HG03521 (cell line): ENCODE data around the gene HOXC11.

Source experiments
- ATAC-seq: cut with Tn5 transposase; IDR thresholded peaks from one replicate; pipeline ENCODE4 v1.9.1; 2021; ENCODE audit warnings: mild to moderate bottlenecking, moderate library complexity; ENCODE audit not compliant: unreplicated experiment

Gene HOXC11

DNA sequence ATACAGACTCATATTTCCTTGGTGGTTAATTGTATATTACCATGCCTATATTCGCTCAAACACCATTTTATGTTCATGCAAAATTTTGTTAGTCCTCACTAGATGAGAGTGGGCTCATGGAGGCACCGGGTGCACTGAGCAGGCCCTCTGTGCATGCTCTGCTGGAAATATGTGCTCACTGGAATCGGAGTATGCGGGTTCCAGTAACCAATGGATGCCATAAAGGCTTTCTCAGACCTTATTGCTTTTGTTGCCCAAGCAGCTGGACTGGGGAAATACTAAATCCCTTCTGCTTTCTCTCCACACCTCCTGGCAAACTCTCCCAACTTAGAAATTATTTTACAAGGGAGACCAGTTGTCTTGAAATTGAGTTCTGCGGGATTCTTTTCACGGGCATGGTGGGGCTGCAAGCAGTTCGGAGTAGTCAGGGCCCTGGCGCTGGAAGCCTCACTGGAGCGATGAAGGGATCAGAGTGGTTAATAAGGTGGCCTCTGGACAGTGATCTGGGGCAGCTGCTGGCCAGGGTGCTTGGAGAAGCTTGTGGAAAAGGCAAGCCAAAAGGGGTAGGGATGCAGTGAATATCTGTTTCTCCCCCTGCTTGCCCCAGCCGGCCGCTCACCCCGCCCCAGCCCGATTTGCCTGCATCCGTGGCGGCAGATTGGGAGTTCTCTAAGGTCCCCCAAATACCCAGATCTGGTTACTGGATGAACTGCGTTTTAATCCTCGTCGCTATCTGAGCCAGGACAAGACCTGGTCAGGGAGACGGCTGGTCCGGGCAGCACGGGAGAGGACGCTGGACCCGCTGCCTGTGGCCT is 47.9 kb downstream of the HOXC11 start:
- ATAC-seq = no peak

GRCh38 chr12:54021432-54022013 is 48.6 kb downstream of the HOXC11 start:
- no peak for ATAC-seq

- ATAC-seq = no peak
Measured at GRCh38 chr12:54022960-54023884, 50.3 kb downstream of the HOXC11 start.

- ATAC-seq = no peak
Measured at GRCh38 chr12:54024127-54024526, 51.2 kb downstream of the HOXC11 start.

DNA sequence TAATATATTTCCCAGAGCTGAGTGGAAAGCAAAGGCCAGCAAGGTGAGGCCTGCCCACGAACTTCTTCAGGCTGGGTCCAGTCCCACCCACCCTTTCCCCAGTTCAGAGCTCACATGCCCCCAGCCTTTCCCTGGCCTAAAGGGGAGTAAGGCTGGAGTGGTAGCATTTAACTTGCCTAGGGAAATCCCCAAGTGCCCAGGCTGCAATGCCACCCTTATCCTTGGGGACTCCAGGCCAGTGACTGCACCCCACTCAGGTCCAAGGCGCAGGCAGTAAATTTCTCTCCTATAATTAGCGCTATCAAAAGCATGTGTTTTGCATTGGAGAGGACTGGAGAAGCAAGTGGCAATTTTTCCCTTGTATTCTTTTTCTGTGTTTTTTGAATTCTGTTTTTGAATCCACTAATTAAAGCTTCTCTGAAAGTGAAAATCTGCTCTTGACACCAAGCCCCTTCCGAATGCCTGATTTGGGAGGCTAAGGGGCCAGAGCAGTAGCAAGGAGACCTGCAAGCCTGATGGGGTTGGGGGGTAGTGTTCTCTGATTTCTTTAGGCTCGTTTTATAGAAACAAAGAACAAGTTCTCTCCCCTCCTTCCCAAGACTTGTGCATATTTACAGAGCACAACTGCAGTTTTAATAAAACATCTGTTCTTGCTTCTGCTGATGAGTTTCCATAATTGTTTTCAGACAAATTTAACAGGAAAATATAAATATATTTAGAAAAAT is 51.8 kb downstream of the HOXC11 start:
- no peak for ATAC-seq

GRCh38 chr12:54025499-54026405 is 52.8 kb downstream of the HOXC11 start:
- ATAC-seq = no peak

DNA sequence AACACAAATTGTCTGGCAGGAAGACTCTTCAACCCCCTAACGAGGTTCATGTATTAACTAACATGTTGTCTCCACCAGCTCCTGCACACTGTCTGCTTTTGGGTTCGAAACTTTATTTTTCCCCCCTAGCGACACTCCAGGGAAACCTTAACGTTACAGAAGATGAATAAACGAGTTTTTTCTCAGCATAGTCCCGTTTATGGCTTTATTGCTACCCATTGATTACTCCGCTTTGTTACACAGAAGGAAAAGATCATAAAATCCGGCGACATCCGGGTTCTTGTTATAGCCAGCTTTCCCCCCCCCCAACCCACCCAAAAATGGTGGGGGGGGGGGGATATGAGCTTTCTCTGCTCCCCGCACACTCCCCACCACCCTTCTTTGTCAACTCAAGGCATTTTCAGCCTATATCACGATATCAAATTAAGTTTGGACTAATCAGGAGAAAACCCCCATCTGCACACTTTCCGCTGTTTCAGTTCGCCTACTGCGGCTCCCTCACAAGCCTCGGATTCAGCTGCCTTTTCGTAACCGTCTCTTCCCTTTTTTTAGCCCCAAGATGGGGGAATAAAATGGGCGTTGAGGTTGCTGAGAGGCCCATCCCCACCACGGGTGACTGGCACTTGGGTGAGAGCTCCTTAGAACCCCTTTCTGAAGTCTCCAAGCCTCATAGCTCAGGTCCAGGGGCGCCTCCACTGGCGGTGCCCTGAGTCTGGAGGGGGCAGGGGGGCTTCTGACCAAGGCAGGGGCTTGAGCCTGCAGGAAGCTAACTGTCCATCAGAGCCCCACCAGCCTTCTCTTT is 53.9 kb downstream of the HOXC11 start:
- no peak for ATAC-seq
